ENCODE data around the gene DCHS2. TPM values are rescaled to one million over a fixed set of nuclear protein-coding genes. Genes with fewer than 3 reads are reported as not detected.

The DCHS2 gene
- total RNA-seq, 4 donors from 2014 or later, result 0.40 to 1.4 (median 0.61) TPM

DNA sequence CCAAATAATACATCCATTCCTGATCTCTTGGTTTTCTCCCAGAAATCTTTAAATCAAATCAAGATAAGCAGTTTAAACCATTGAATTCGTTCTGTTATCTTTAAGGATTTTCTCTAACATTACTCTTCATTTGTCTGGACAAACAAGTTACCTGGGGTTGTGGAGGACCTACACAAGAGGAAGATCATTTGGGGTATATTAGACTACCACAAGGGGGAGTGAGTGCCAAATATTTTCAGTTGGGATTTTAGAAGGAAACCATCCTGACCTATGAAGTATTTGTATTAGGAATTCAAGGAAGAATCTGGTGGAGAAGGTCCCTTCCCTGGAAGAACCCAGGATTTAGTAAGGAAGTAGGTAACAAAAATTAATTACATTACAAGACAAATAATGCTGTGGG lies 12.0 kb upstream of the DCHS2 start:
- intact Hi-C loops (cut with DNase I), result loop anchor here (10.0 kb wide), 1 partner anchor 51 kb away; the partner anchor contains the start of gene PLRG1
- TF ChIP-seq, protein P1, sequence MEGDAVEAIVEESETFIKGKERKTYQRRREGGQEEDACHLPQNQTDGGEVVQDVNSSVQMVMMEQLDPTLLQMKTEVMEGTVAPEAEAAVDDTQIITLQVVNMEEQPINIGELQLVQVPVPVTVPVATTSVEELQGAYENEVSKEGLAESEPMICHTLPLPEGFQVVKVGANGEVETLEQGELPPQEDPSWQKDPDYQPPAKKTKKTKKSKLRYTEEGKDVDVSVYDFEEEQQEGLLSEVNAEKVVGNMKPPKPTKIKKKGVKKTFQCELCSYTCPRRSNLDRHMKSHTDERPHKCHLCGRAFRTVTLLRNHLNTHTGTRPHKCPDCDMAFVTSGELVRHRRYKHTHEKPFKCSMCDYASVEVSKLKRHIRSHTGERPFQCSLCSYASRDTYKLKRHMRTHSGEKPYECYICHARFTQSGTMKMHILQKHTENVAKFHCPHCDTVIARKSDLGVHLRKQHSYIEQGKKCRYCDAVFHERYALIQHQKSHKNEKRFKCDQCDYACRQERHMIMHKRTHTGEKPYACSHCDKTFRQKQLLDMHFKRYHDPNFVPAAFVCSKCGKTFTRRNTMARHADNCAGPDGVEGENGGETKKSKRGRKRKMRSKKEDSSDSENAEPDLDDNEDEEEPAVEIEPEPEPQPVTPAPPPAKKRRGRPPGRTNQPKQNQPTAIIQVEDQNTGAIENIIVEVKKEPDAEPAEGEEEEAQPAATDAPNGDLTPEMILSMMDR (IDR thresholded peaks at IDR 0.05), result peak in 4 of 6 experiments; percentile 23 to 51 (median 43)
- TF ChIP-seq POLR2A (IDR thresholded peaks at IDR 0.05), result no peak
- no peak overlapping the region for H3K27ac ChIP-seq
- no peak overlapping the region for H3K4me3 ChIP-seq (replicated peaks in 1 of 3)
- 14 to 18% methylated on average over 1 of the region's 1 CpG for WGBS, 2 donors
- no peaks in the 10 kb centered on the region for H3K27me3 ChIP-seq
- H3K4me1 ChIP-seq, result peaks cover 6 to 21% of the 10 kb centered on the region in 2 donors
- H3K36me3 ChIP-seq, result no peaks in the 10 kb centered on the region
- DNase-seq, result no peak
- no peaks in the 10 kb centered on the region for H3K9me3 ChIP-seq

DNA sequence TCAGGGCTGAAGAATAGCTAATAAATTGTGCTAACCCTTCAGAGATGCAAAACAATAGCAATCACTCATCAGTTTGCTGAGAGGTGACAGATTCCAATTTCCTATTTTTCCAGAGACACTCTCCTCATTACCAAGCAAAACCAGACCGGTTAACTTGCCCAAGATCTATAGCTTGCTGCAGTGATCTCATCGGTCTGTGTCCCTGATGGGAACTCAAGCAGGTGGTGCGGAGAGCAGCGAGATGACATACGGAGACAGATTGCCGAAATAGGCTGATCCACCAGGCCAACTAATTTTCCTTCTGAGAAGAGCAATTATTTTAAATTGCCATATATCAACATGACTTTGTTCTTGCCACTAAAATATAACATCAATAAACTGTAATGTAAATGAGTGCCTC lies 10.5 kb upstream of the DCHS2 start:
- Histone ChIP-seq H3K27ac (no peak overlapping the region), H3K27me3 (no peaks in the 10 kb centered on the region), H3K4me3 (replicated peaks in 1 of 3) (no peak overlapping the region), H3K4me1 (peaks cover 6 to 13% of the 10 kb centered on the region in 2 donors), H3K36me3 (no peaks in the 10 kb centered on the region), H3K9me3 (no peaks in the 10 kb centered on the region)
- 73 to 75% methylated on average over 6 of the region's 6 CpGs for WGBS, 2 donors
- no peak for TF ChIP-seq POLR2A (IDR thresholded peaks at IDR 0.05)
- TF ChIP-seq, protein P1 (IDR thresholded peaks at IDR 0.05), result no peak
- DNase-seq, result no peak
- intact Hi-C loops (cut with DNase I), result loop anchor here (10.0 kb wide), 1 partner anchor 53 kb away; the partner anchor contains the start of gene PLRG1

DNA sequence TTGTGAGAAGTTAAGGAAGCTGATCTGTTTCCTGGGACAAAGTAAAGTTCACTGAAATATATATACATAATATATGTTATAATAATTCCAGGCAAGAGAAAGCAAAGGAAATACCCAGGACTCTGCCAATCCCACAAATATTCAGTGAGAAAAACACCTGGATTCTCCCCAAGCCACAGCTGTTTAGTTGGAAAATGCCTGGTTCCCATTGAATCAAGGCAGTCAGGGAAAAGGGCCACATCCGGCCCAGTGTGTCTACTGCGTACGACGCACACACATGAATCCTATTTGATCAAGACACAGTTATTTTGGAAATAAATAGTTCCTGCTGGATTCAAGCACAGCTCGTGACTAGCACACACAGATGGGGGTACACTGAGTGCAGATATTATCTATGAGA lies 6.3 kb upstream of the DCHS2 start:
- intact Hi-C loops (cut with DNase I), result loop anchor here (10.0 kb wide), 1 partner anchor 83 kb away; no protein-coding TSS in a partner anchor
- no peak overlapping the region for H3K27ac ChIP-seq

DNA sequence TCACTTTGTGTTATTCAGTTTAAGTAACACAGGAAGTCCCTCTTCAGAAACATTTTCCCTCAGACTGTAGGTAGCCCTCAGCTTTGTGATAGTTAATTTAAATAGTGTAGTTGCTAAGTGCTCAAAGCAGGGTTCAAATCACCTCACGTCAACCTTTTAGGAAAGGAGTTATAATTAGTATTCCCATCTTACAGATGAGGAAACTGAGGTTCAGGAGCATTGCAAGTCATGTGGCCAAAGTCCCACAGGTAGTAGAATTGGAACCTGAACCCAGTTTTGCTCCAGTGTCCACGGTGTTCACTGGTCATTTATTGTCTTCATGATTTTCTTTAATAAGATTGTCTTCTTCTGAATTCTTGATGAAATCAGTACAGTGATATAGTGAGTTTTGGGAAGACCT lies 4.3 kb upstream of the DCHS2 start:
- Histone ChIP-seq H3K4me1 (peaks cover 3 to 15% of the 10 kb centered on the region in 2 donors), H3K4me3 (replicated peaks in 1 of 3) (no peak overlapping the region), H3K36me3 (no peaks in the 10 kb centered on the region), H3K9me3 (no peaks in the 10 kb centered on the region), H3K27me3 (no peaks in the 10 kb centered on the region), H3K27ac (no peak overlapping the region)
- 96 to 97% methylated on average over 2 of the region's 2 CpGs for WGBS, 2 donors
- DNase-seq, result no peak
- intact Hi-C loops (cut with DNase I), result loop anchor here (10.0 kb wide), 1 partner anchor 81 kb away; no protein-coding TSS in a partner anchor
- TF ChIP-seq POLR2A (IDR thresholded peaks at IDR 0.05), result no peak
- TF ChIP-seq, protein P1 (IDR thresholded peaks at IDR 0.05), result no peak

More for the DNA sequence above, 6.3 kb upstream of the DCHS2 start:
- DNase-seq, result no peak
- H3K9me3 ChIP-seq, result no peaks in the 10 kb centered on the region
- no peaks in the 10 kb centered on the region for H3K36me3 ChIP-seq
- no peaks in the 10 kb centered on the region for H3K4me1 ChIP-seq
- TF ChIP-seq, protein P1 (IDR thresholded peaks at IDR 0.05), result no peak
- no peak for TF ChIP-seq POLR2A (IDR thresholded peaks at IDR 0.05)
- no peaks in the 10 kb centered on the region for H3K27me3 ChIP-seq
- no peak overlapping the region for H3K4me3 ChIP-seq (replicated peaks in 1 of 3)
- 90 to 94% methylated on average over 5 of the region's 5 CpGs for WGBS, 2 donors

DNA sequence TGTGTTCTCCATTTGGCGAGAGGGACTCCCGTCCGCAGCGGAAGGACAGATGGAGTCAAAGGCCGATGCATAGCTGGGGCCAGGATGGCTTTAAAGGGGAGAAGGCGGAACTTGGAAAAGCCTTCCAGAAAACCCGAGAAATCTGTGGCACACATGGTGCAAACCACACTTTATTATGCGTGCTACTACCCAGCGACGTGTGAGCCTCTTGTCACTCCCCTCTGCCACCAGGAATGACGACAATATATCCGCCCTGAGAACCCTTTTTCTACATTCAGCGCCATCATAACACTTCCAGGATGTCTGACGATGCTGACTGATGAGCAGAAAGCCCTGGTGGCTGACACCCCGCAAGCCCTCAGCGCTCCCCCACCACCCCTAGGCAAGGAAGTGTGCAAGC lies 689 bp upstream of the DCHS2 start:
- TF ChIP-seq, protein P1 (IDR thresholded peaks at IDR 0.05), result no peak
- TF ChIP-seq POLR2A (IDR thresholded peaks at IDR 0.05), result no peak
- no peak overlapping the region for H3K27ac ChIP-seq
- H3K9me3 ChIP-seq, result no peaks in the 10 kb centered on the region
- peak overlapping the region in 1 of 3 donors; percentile 21 for H3K4me3 ChIP-seq (replicated peaks in 1 of 3)
- intact Hi-C loops (cut with DNase I), result loop anchor here (10.0 kb wide), 1 partner anchor 77 kb away; no protein-coding TSS in a partner anchor
- peaks cover 8% of the 10 kb centered on the region for H3K27me3 ChIP-seq
- no peak for DNase-seq
- WGBS, 2 donors, result 15 to 28% methylated on average over 12 to 16 of the region's 16 CpGs
- H3K36me3 ChIP-seq, result no peaks in the 10 kb centered on the region
- peaks cover 11 to 25% of the 10 kb centered on the region in 2 donors for H3K4me1 ChIP-seq
